Measurements from ENCODE around the gene MINDY2.

The MINDY2 gene

DNA sequence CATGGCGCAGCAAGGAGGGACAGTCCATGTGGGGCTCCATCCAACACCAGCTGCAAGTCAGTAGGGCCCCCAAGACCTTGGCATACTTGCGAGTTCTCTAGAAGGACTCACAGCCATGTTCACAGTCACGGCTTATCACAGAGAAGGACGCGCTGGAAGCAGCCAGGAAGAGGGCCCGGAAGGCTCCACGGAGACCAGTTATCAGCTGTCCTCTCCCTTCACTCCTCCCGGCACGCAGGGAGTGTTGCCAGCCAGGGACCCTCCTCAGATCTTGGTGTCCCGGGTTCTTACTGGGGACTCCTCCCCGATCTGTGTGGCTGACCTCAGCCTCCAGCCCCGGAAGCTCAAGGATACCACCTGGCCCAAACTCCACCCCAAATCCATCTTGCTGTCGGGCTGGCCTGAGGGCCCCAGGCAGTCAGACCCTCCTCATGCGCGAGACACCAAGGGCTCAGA is 94.4 kb downstream of the MINDY2 start:
- TF ChIP-seq, protein P1, sequence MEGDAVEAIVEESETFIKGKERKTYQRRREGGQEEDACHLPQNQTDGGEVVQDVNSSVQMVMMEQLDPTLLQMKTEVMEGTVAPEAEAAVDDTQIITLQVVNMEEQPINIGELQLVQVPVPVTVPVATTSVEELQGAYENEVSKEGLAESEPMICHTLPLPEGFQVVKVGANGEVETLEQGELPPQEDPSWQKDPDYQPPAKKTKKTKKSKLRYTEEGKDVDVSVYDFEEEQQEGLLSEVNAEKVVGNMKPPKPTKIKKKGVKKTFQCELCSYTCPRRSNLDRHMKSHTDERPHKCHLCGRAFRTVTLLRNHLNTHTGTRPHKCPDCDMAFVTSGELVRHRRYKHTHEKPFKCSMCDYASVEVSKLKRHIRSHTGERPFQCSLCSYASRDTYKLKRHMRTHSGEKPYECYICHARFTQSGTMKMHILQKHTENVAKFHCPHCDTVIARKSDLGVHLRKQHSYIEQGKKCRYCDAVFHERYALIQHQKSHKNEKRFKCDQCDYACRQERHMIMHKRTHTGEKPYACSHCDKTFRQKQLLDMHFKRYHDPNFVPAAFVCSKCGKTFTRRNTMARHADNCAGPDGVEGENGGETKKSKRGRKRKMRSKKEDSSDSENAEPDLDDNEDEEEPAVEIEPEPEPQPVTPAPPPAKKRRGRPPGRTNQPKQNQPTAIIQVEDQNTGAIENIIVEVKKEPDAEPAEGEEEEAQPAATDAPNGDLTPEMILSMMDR (IDR thresholded peaks at IDR 0.05; ENCODE audit: low read depth, low read length, missing control alignments): no peak
- H3K27me3 ChIP-seq (replicated peaks): no peaks in the 10 kb centered on the region
- no peaks in the 10 kb centered on the region for H3K36me3 ChIP-seq (replicated peaks)
- in situ Hi-C loops (cut with HindIII; ENCODE audit: low pct_ligation_motif_present, low sequenced_read_pairs): no loop called here
- H3K27ac ChIP-seq: no peak overlapping the region
- no peak for DNase-seq
- peak overlapping the region; percentile 24 for H3K4me3 ChIP-seq (ENCODE audit: low read depth, low read length)

DNA sequence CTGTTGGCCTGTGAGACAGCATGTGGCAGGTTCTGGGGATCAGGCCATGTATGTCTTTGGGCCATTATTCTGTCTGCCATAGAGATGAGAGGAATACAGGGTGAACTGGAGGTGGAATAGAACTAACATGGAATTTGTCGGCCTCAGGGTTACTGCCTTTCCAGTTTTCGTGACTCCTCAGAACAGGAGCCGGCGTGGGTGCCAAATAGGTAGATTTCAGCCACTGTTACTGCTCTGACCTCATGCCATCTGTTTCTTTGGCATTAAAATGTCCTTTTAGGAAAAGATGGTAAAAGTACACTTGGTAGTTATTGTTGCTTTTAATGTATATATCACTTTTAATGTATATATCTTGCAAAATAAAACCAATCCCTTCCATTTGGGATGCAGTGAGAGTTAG is 96.8 kb downstream of the MINDY2 start:
- Histone ChIP-seq H3K4me3 (ENCODE audit: low read depth, low read length) (no peak overlapping the region), H3K27ac (no peak overlapping the region), H3K27me3 (replicated peaks) (no peaks in the 10 kb centered on the region), H3K36me3 (replicated peaks) (no peaks in the 10 kb centered on the region)
- TF ChIP-seq, protein P1 (IDR thresholded peaks at IDR 0.05; ENCODE audit: low read depth, low read length, missing control alignments): no peak
- in situ Hi-C loops (cut with HindIII; ENCODE audit: low pct_ligation_motif_present, low sequenced_read_pairs): no loop called here
- no peak for DNase-seq

DNA sequence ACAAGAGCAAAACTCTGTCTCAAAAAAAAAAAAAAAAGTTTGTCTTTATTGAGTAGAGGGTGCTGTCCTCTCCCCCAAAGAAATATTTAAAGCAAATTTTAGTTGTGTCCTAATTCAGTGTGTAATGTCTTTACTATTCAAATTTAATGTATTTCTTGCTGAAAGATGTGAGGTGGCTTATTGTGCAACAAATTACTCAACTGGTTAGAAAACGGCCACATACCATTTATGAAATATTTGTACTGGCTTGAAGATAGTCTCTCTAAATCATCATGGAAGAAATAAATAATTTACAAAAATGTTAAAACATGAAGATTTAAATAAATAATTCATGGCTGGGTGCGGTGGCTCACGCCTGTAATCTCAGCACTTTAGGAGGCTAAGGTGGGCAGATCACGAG is 99.3 kb downstream of the MINDY2 start:
- TF ChIP-seq, protein P1 (IDR thresholded peaks at IDR 0.05; ENCODE audit: low read depth, low read length, missing control alignments): no peak
- Histone ChIP-seq H3K27me3 (replicated peaks) (no peaks in the 10 kb centered on the region), H3K4me3 (ENCODE audit: low read depth, low read length) (no peak overlapping the region), H3K27ac (no peak overlapping the region), H3K36me3 (replicated peaks) (no peaks in the 10 kb centered on the region)
- DNase-seq: no peak
- in situ Hi-C loops (cut with HindIII; ENCODE audit: low pct_ligation_motif_present, low sequenced_read_pairs): no loop called here

DNA sequence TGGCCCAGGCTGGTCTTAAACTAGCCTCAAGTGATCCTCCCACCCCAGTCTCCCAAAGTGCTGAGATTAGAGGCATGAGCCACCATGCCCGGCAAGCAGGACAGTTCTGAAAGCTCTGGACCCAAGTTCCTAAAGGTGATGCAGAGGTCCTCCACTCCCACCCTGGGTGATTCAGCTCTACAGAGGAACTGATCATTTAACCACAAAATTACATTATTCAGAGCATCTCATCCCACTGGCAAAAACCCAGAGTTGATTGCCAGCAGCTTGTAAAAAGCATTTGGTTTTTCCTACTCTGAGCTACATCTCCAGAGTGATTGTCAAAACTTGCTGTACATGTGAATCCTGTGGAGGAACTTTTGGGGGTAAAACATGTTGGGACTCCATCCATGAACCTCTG is 102.2 kb downstream of the MINDY2 start:
- Histone ChIP-seq H3K4me3 (ENCODE audit: low read depth, low read length) (no peak overlapping the region), H3K27ac (no peak overlapping the region), H3K36me3 (replicated peaks) (peaks cover 9% of the 10 kb centered on the region), H3K27me3 (replicated peaks) (no peaks in the 10 kb centered on the region)
- DNase-seq: peak; percentile 22
- TF ChIP-seq, protein P1 (IDR thresholded peaks at IDR 0.05; ENCODE audit: low read depth, low read length, missing control alignments): no peak
- in situ Hi-C loops (cut with HindIII; ENCODE audit: low pct_ligation_motif_present, low sequenced_read_pairs): no loop called here

DNA sequence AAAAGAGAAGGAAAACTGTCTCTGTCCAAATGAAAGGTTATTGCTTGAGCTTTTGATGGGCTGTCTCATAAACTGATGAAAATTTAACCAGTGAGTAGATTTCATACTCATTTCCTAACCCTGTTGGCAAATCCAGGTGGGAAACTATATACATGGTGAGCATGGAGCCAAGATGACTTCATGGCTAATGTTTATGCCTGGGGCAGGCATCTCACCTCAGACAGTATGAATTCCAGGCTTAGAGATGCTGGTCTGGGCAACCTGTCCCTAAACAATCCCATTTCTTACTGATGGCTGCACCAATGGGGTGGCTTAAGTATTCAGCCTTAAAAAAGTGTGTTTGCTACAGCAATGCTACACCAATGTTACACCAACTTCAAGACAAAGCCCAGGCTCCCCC is 104.2 kb downstream of the MINDY2 start:
- no peak for DNase-seq
- Histone ChIP-seq H3K36me3 (replicated peaks) (peaks cover 27% of the 10 kb centered on the region), H3K27ac (no peak overlapping the region), H3K27me3 (replicated peaks) (no peaks in the 10 kb centered on the region), H3K4me3 (ENCODE audit: low read depth, low read length) (no peak overlapping the region)
- TF ChIP-seq, protein P1 (IDR thresholded peaks at IDR 0.05; ENCODE audit: low read depth, low read length, missing control alignments): no peak
- in situ Hi-C loops (cut with HindIII; ENCODE audit: low pct_ligation_motif_present, low sequenced_read_pairs): no loop called here

Measured in brain microvascular endothelial cell (primary cell).